Measurements from ENCODE around the gene ADARB2. TPM values are rescaled to one million over a fixed set of nuclear protein-coding genes. Genes with fewer than 3 reads are reported as not detected.

The ADARB2 gene
- polyA plus RNA-seq, 3 donors: not detected

DNA sequence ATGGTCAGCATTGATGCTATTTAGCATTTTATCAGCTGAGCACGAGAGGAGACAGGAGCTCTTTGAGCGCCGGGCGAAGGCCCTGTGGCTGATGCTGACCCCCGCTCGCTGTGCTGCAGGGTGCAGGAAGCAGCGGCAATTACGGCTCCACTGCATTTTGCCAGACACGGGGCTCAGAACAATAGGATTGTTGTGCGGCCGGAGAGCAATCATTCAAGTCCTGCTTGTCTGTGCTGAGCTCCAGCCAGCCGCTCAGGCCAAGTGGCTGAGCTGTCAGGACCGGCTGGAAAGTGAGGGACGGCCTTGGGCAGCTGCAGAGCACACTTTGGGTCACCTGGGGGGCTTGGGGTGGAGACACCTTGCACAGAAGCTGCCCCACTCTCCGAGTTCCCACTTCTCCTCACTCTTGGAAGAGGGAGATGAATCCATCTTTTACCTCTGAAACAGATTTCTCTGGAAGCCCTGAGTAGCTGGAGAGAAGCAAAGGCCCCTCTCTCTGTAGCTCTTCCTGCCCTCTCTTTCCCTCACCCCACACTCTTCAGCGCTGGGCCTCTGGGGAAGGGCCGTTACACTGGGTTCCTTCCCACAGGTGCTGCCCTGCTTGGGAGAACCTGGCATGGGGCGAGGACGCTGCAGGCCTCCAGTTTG, 17.3 kb upstream of the ADARB2 start:
- H3K27ac Mint-ChIP-seq: no peak overlapping the region
- peaks cover 0 to 2% (median 0%) of the 10 kb centered on the region in 3 donors for H3K27me3 Mint-ChIP-seq (ENCODE audit: low read depth in 3 of 3)
- H3K9me3 Mint-ChIP-seq: peaks cover 7 to 17% (median 10%) of the 10 kb centered on the region in 7 donors
- DNase-seq: no peak
- TF ChIP-seq, protein P1, sequence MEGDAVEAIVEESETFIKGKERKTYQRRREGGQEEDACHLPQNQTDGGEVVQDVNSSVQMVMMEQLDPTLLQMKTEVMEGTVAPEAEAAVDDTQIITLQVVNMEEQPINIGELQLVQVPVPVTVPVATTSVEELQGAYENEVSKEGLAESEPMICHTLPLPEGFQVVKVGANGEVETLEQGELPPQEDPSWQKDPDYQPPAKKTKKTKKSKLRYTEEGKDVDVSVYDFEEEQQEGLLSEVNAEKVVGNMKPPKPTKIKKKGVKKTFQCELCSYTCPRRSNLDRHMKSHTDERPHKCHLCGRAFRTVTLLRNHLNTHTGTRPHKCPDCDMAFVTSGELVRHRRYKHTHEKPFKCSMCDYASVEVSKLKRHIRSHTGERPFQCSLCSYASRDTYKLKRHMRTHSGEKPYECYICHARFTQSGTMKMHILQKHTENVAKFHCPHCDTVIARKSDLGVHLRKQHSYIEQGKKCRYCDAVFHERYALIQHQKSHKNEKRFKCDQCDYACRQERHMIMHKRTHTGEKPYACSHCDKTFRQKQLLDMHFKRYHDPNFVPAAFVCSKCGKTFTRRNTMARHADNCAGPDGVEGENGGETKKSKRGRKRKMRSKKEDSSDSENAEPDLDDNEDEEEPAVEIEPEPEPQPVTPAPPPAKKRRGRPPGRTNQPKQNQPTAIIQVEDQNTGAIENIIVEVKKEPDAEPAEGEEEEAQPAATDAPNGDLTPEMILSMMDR (IDR thresholded peaks at IDR 0.05): no peak
- intact Hi-C loops (cut with micrococcal nuclease): no loop called here
- H3K27me3 ChIP-seq (ENCODE audit: control insufficient read depth in 2 of 2, insufficient read depth in 2 of 2, low read length in 2 of 2): no peaks in the 10 kb centered on the region
- H3K79me2 ChIP-seq (ENCODE audit: insufficient read depth, low read length): no peaks in the 10 kb centered on the region
- H3K4me1 Mint-ChIP-seq: no peaks in the 10 kb centered on the region
- no peaks in the 10 kb centered on the region for H3K36me3 ChIP-seq (replicated peaks in 1 of 2; ENCODE audit: control insufficient read depth in 1 of 2, insufficient read depth in 2 of 2, low read length in 2 of 2)
- H3K4me1 ChIP-seq (ENCODE audit: control insufficient read depth in 1 of 2, insufficient read depth in 2 of 2, low read length in 2 of 2): no peaks in the 10 kb centered on the region
- H2AFZ ChIP-seq (ENCODE audit: insufficient read depth, low read depth, low read length, poor library complexity, severe bottlenecking): no peak overlapping the region
- no peak overlapping the region for H3K4me3 ChIP-seq (replicated peaks in 1 of 3; ENCODE audit: low read depth in 2 of 3, low read length in 3 of 3)
- H3K36me3 Mint-ChIP-seq: no peaks in the 10 kb centered on the region
- H3K27ac ChIP-seq (ENCODE audit: low read depth in 1 of 2, low read length in 2 of 2): no peak overlapping the region
- H3K4me2 ChIP-seq (replicated peaks; ENCODE audit: extremely low read depth, low read length, poor library complexity, severe bottlenecking): no peak overlapping the region
- 70% methylated on average over 16 of the region's 19 CpGs for WGBS (ENCODE audit: insufficient coverage)
- H3K9me3 ChIP-seq (replicated peaks in 1 of 2; ENCODE audit: control insufficient read depth in 1 of 2, insufficient read depth in 1 of 2, low read length in 2 of 2): peaks cover 3 to 6% of the 10 kb centered on the region in 2 donors
- H3K4me3 Mint-ChIP-seq: no peak overlapping the region
- H3K9ac ChIP-seq (ENCODE audit: insufficient read depth, low read length, poor library complexity, severe bottlenecking): no peak overlapping the region
- H4K20me1 ChIP-seq (ENCODE audit: insufficient read depth, low read length): no peaks in the 10 kb centered on the region

DNA sequence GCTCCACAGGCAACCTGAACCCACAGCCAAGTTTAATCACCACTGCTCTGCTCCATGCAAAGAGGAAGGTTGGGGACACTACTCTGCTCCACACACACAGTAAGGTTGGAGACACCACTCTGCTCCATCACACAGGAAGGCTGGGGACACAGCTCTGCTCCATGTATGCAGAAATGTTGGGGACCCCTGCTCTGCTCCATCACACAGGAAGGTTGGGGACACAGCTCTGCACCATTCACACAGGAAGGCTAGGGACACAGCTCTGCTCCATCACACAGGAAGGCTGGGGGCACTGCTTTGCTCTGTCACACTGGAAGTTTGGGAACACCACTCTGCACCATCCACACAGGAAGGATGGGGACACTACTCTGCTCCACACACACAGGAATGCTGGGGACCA, 14.8 kb upstream of the ADARB2 start:
- H3K79me2 ChIP-seq (ENCODE audit: insufficient read depth, low read length): no peaks in the 10 kb centered on the region
- no peak overlapping the region for H3K4me3 ChIP-seq (replicated peaks in 1 of 3; ENCODE audit: low read depth in 2 of 3, low read length in 3 of 3)
- peaks cover 0 to 2% (median 0%) of the 10 kb centered on the region in 3 donors for H3K27me3 Mint-ChIP-seq (ENCODE audit: low read depth in 3 of 3)
- TF ChIP-seq, protein P1 (IDR thresholded peaks at IDR 0.05): no peak
- H3K36me3 Mint-ChIP-seq: no peaks in the 10 kb centered on the region
- intact Hi-C loops (cut with micrococcal nuclease): no loop called here
- no peak overlapping the region for H3K27ac ChIP-seq (ENCODE audit: low read depth in 1 of 2, low read length in 2 of 2)
- H3K4me1 Mint-ChIP-seq: no peaks in the 10 kb centered on the region
- peaks cover 4 to 26% (median 6%) of the 10 kb centered on the region in 7 donors for H3K9me3 Mint-ChIP-seq
- peaks cover 12 to 13% of the 10 kb centered on the region in 2 donors for H3K9me3 ChIP-seq (replicated peaks in 1 of 2; ENCODE audit: control insufficient read depth in 1 of 2, insufficient read depth in 1 of 2, low read length in 2 of 2)
- H3K4me2 ChIP-seq (replicated peaks; ENCODE audit: extremely low read depth, low read length, poor library complexity, severe bottlenecking): no peak overlapping the region
- no peaks in the 10 kb centered on the region for H3K27me3 ChIP-seq (ENCODE audit: control insufficient read depth in 2 of 2, insufficient read depth in 2 of 2, low read length in 2 of 2)
- H4K20me1 ChIP-seq (ENCODE audit: insufficient read depth, low read length): no peaks in the 10 kb centered on the region
- no peak overlapping the region for H3K9ac ChIP-seq (ENCODE audit: insufficient read depth, low read length, poor library complexity, severe bottlenecking)
- no peak overlapping the region for H3K4me3 Mint-ChIP-seq
- no peak overlapping the region for H2AFZ ChIP-seq (ENCODE audit: insufficient read depth, low read depth, low read length, poor library complexity, severe bottlenecking)
- no peaks in the 10 kb centered on the region for H3K4me1 ChIP-seq (ENCODE audit: control insufficient read depth in 1 of 2, insufficient read depth in 2 of 2, low read length in 2 of 2)
- no peaks in the 10 kb centered on the region for H3K36me3 ChIP-seq (replicated peaks in 1 of 2; ENCODE audit: control insufficient read depth in 1 of 2, insufficient read depth in 2 of 2, low read length in 2 of 2)
- no peak overlapping the region for H3K27ac Mint-ChIP-seq
- no peak for DNase-seq
